BJ (cell line): ENCODE measurements around the gene ANKRD22. TPM values are rescaled to one million over a fixed set of nuclear protein-coding genes. Genes with fewer than 3 reads are reported as not detected.

Experiments used
- CTCF ChIA-PET: fragments of 350-600 bp; formaldehyde crosslinking; extraction: SDS; loops from one replicate; lab custom pipeline; 2021; ENCODE audit warnings: antibody characterized with exemption, inconsistent platforms; lab: Yijun Ruan, JAX
- POLR2A ChIA-PET: fragments of 300-600 bp; sonication (Branson Sonifier 250); formaldehyde crosslinking; extraction: SDS; loops from one replicate; lab custom pipeline; 2021; ENCODE audit warnings: antibody characterized with exemption; lab: Charles Lee
- DNase-seq: peaks from one replicate; pipeline ENCODE4 v3.0.0-alpha.2; 2011; ENCODE audit warnings: low read depth
- H3K27me3 ChIP-seq: 2 replicates; pipeline ENCODE4 v1.6.0; 2011; ENCODE audit warnings: low read length; ENCODE audit not compliant: control insufficient read depth, insufficient read depth
- H3K36me3 ChIP-seq: 2 replicates; pipeline ENCODE4 v1.5.1; 2011; ENCODE audit warnings: low read length; ENCODE audit not compliant: control insufficient read depth, insufficient read depth
- H3K4me3 ChIP-seq: 2 replicates; pipeline ENCODE4 v1.5.1; 2011; ENCODE audit warnings: low read depth, mild to moderate bottlenecking, control low read depth, low read length
- polyA plus RNA-seq: library from polyadenylated mRNA; depleted of rRNA; stranded (reverse); fragments of >200 nt; gene quantifications from 2 replicates; pipeline ENCODE4 v1.2.3, GENCODE V29; 2011; rRNA removed
- TF ChIP-seq, protein P1 (sequence below): IDR thresholded peaks from 2 replicates; pipeline ENCODE4 v1.5.1; 2011; ENCODE audit warnings: low read depth, mild to moderate bottlenecking, control low read depth, inconsistent platforms, low read length, moderate library complexity; ENCODE audit not compliant: insufficient read depth

ANKRD22 gene
- polyA plus RNA-seq, 1 experiment: not detected

DNA sequence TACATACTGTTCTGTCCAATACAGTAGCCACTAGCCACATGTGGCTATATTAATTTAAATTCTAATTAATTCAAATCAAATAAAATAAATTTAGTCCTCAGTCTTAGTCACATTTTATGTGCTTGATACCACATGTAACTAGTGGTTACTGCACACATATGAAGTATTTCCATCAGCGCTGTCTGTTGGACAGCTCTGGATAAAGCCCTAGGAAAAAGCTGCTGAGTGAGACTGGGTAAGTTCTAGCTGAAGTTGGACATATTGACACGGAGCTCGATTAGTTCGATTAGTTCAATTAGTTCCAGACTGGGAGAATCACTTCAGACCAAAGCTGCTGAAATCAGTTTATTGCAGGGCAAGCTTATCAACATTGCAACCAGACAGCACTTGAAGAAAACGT is 64.2 kb downstream of the ANKRD22 start:
- no peak for DNase-seq
- no peak overlapping the region for H3K4me3 ChIP-seq
- ChIA-PET CTCF (no interaction called here), POLR2A (no interaction called here)
- no peaks in the 10 kb centered on the region for H3K27me3 ChIP-seq
- TF ChIP-seq, protein P1, sequence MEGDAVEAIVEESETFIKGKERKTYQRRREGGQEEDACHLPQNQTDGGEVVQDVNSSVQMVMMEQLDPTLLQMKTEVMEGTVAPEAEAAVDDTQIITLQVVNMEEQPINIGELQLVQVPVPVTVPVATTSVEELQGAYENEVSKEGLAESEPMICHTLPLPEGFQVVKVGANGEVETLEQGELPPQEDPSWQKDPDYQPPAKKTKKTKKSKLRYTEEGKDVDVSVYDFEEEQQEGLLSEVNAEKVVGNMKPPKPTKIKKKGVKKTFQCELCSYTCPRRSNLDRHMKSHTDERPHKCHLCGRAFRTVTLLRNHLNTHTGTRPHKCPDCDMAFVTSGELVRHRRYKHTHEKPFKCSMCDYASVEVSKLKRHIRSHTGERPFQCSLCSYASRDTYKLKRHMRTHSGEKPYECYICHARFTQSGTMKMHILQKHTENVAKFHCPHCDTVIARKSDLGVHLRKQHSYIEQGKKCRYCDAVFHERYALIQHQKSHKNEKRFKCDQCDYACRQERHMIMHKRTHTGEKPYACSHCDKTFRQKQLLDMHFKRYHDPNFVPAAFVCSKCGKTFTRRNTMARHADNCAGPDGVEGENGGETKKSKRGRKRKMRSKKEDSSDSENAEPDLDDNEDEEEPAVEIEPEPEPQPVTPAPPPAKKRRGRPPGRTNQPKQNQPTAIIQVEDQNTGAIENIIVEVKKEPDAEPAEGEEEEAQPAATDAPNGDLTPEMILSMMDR: no peak
- no peaks in the 10 kb centered on the region for H3K36me3 ChIP-seq

GRCh38 chr10:88786032-88786770 is 65.4 kb downstream of the ANKRD22 start:
- no peak for DNase-seq
- CTCF ChIA-PET: no interaction called here
- Histone ChIP-seq H3K27me3 (no peaks in the 10 kb centered on the region), H3K4me3 (no peak overlapping the region), H3K36me3 (no peaks in the 10 kb centered on the region)
- POLR2A ChIA-PET: no interaction called here
- TF ChIP-seq, protein P1: no peak

DNA sequence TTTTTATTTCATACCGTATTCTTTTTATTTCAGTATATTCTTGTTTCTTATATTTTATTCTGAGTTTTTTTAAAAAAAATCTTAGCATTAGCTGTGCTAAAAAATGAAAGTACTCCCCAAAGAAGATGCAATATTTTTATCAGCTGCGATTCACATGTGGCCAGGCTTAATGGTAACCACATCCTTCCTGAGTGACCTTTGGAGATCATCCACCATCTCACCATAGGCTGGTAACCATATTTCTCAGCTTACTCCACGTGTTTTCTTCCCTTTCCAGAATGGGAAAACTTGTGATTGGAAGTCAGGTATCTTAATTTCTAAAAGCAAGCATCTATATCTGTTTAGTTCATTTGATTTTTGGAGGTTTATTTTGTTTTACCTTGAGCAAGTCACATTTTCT is 67.9 kb downstream of the ANKRD22 start:
- ChIA-PET CTCF (interaction anchor here (0.6 to 0.8 kb wide), 2 partner anchors 26 to 93 kb away, joined by 3 to 4 read pairs; no protein-coding TSS in a partner anchor), POLR2A (no interaction called here)
- H3K27me3 ChIP-seq: no peaks in the 10 kb centered on the region
- no peaks in the 10 kb centered on the region for H3K36me3 ChIP-seq
- TF ChIP-seq, protein P1: no peak
- no peak overlapping the region for H3K4me3 ChIP-seq
- DNase-seq: no peak

- no peaks in the 10 kb centered on the region for H3K36me3 ChIP-seq
- peaks cover 1% of the 10 kb centered on the region; the same call in 1 of the 2 replicates for H3K27me3 ChIP-seq
- TF ChIP-seq, protein P1: no peak
- DNase-seq: no peak
- POLR2A ChIA-PET: no interaction called here
- CTCF ChIA-PET: interaction anchor here (0.6 kb wide), 1 partner anchor 49 kb away, joined by 3 read pairs; no protein-coding TSS in a partner anchor
- H3K4me3 ChIP-seq: no peak overlapping the region
Observed at GRCh38 chr10:88782222-88782621, 69.4 kb downstream of the ANKRD22 start.

GRCh38 chr10:88781206-88781605 is 70.4 kb downstream of the ANKRD22 start:
- no peak overlapping the region for H3K4me3 ChIP-seq
- no peak for DNase-seq
- POLR2A ChIA-PET: no interaction called here
- TF ChIP-seq, protein P1: no peak
- CTCF ChIA-PET: no interaction called here
- H3K36me3 ChIP-seq: no peaks in the 10 kb centered on the region
- H3K27me3 ChIP-seq: peaks cover 1% of the 10 kb centered on the region; the same call in 1 of the 2 replicates

Other genes with a start within 250 kb of the ANKRD22 start
- gene LIPF, start 187.4 kb downstream of the ANKRD22 start, polyA plus RNA-seq: not detected in 2 replicates
- gene LIPK, start 145.6 kb downstream of the ANKRD22 start, polyA plus RNA-seq: not detected in 2 replicates
- gene LIPN, start 91.8 kb downstream of the ANKRD22 start, polyA plus RNA-seq: not detected in 2 replicates
- gene LIPM, start 49.1 kb downstream of the ANKRD22 start, polyA plus RNA-seq: not detected in 2 replicates
- 23.1 and 29.8 TPM in 2 replicates for gene STAMBPL1, start 28.4 kb upstream of the ANKRD22 start, polyA plus RNA-seq
- gene ACTA2, start 100.9 kb upstream of the ANKRD22 start, polyA plus RNA-seq: 1,067 and 1,821 TPM in 2 replicates
- 52.3 and 83.2 TPM in 2 replicates for gene FAS, start 139.0 kb upstream of the ANKRD22 start, polyA plus RNA-seq